Neural progenitor cell (in vitro differentiated cells): ENCODE results near the gene OVOL3. TPM values are rescaled to one million over a fixed set of nuclear protein-coding genes. Genes with fewer than 3 reads are reported as not detected.

ENCODE experiments used
- DNase-seq: peaks from one replicate; pipeline ENCODE4 v3.0.0-alpha.2; 2016; ENCODE audit warnings: low spot score
- H2AFZ ChIP-seq: fragments of 200-600 bp; sonication (generic); replicated peaks from 2 replicates; pipeline ENCODE4 v1.6.1; 2016; ENCODE audit warnings: antibody characterized with exemption
- H3F3A ChIP-seq: fragments of 200-600 bp; sonication (generic); 2 replicates; pipeline ENCODE4 v1.6.1; 2016; ENCODE audit warnings: antibody characterized with exemption, low read depth
- H3K27ac ChIP-seq: fragments of 200-600 bp; sonication (generic); 2 replicates; pipeline ENCODE4 v1.5.1; 2016; ENCODE audit warnings: mild to moderate bottlenecking
- H3K27me3 ChIP-seq: fragments of 200-600 bp; sonication (generic); 2 replicates; pipeline ENCODE4 v1.6.1; 2016; ENCODE audit warnings: mild to moderate bottlenecking, moderate library complexity
- H3K36me3 ChIP-seq: fragments of 200-600 bp; sonication (generic); 2 replicates; pipeline ENCODE4 v1.5.1; 2016
- H3K4me1 ChIP-seq: fragments of 200-600 bp; sonication (generic); 2 replicates; pipeline ENCODE4 v1.6.1; 2016; ENCODE audit warnings: mixed run types
- H3K4me2 ChIP-seq: fragments of 200-600 bp; sonication (generic); 2 replicates; pipeline ENCODE4 v1.6.1; 2016
- H3K4me3 ChIP-seq: fragments of 200-600 bp; sonication (generic); 2 replicates; pipeline ENCODE4 v1.5.1; 2016
- H3K79me2 ChIP-seq: fragments of 200-600 bp; sonication (generic); 2 replicates; pipeline ENCODE4 v1.6.1; 2016; ENCODE audit warnings: low read depth
- H3K9ac ChIP-seq: fragments of 200-600 bp; sonication (generic); 2 replicates; pipeline ENCODE4 v1.6.1; 2016
- H3K9me3 ChIP-seq: fragments of 200-600 bp; sonication (generic); 2 replicates; pipeline ENCODE4 v1.5.1; 2016; ENCODE audit warnings: low read depth
- H4K20me1 ChIP-seq: fragments of 200-600 bp; sonication (generic); 2 replicates; pipeline ENCODE4 v1.6.1; 2016; ENCODE audit warnings: low read depth
- H3K27ac Mint-ChIP-seq: 3 replicates; pipeline ENCODE4 v1.8.0; 2021; ENCODE audit warnings: mixed read lengths
- H3K27me3 Mint-ChIP-seq: 2 replicates; pipeline ENCODE4 v1.8.0; 2022; ENCODE audit warnings: low read depth, mild to moderate bottlenecking, inconsistent platforms, moderate library complexity, mixed read lengths; ENCODE audit not compliant: insufficient read depth
- H3K36me3 Mint-ChIP-seq: 3 replicates; pipeline ENCODE4 v1.8.0; 2021; ENCODE audit warnings: mixed read lengths
- H3K4me1 Mint-ChIP-seq: 3 replicates; pipeline ENCODE4 v1.8.0; 2021; ENCODE audit warnings: mixed read lengths
- H3K4me3 Mint-ChIP-seq: 3 replicates; pipeline ENCODE4 v1.8.0; 2021; ENCODE audit warnings: mild to moderate bottlenecking, moderate library complexity, mixed read lengths
- H3K9me3 Mint-ChIP-seq: 3 replicates; pipeline ENCODE4 v1.8.0; 2020; ENCODE audit warnings: mixed read lengths
- EZH2 ChIP-seq: fragments of 200-600 bp; sonication (generic); IDR thresholded peaks from 2 replicates; pipeline ENCODE4 v1.6.1; 2017; ENCODE audit warnings: antibody characterized with exemption, mild to moderate bottlenecking, moderate library complexity
- EZH2phosphoT487 ChIP-seq: fragments of 200-600 bp; sonication (generic); IDR thresholded peaks from 2 replicates; pipeline ENCODE4 v1.6.1; 2017; ENCODE audit warnings: antibody characterized with exemption
- total RNA-seq: library from RNA; depleted of rRNA; stranded (reverse); fragments of >200 nt; gene quantifications from 2 replicates; pipeline ENCODE4 v1.2.3, GENCODE V29; 2015; ENCODE audit warnings: low replicate concordance
- TF ChIP-seq, protein P1 (sequence below): fragments of 200-600 bp; sonication (generic); IDR thresholded peaks from 2 replicates; pipeline ENCODE4 v1.5.1; 2017; ENCODE audit warnings: antibody characterized with exemption, mild to moderate bottlenecking

Gene OVOL3
- total RNA-seq, 1 donor from 2014 or later, result not detected

DNA sequence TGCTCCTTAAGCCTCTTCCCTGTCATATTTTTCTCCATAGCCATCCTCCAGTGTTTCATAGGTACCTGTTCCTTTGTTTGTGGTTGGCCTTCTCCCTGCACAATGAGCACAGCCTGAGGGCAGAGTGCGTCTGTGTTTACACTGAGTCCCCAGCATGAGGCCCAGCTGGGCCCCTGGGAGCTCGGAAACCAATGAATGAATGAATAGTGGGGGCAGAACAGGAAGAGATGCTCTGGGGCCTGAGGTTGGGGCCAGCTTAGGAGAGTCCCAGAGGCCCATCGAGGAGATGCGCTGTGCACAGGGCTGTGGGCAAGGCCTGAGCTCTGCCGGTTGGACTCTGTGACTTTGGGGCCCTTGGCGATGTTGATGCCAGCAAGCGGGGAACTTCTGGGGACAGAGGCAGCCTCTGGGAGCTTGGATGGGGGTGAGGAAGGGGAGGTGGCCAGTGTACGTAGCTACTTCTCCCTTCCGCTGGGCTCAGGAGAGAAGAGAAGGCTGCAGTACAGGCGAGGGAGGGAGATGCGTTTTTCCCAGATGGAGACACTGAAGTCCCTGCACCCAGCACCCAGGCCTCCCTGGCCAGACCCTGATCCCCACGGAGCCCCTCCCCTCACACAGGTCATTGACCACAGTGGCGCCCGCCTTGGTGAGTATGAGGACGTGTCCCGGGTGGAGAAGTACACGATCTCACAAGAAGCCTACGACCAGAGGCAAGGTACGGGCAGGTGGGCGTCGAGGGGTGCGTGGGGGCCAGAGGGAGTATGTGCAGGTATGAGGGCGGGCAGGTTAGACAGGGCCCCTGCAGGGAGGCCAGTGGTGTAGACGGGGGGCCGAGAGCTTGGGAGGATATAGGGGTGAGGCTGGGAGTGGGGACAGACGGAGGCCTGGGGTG, 9.4 kb downstream of the OVOL3 start:
- Histone ChIP-seq H3K4me1 (peaks cover 15% of the 10 kb centered on the region), H3F3A (peaks cover 5% of the 10 kb centered on the region), H2AFZ (no peak overlapping the region), H4K20me1 (peaks cover 12% of the 10 kb centered on the region), H3K4me2 (peak overlapping the region; percentile 61), H3K4me3 (no peak overlapping the region), H3K79me2 (peaks cover 18% of the 10 kb centered on the region), H3K27me3 (no peaks in the 10 kb centered on the region), H3K9ac (no peak overlapping the region), H3K9me3 (no peaks in the 10 kb centered on the region), H3K27ac (peak overlapping the region; percentile 70), H3K36me3 (no peaks in the 10 kb centered on the region)
- Mint-ChIP-seq H3K27ac (peak overlapping the region; percentile 5), H3K27me3 (peaks cover 5% of the 10 kb centered on the region), H3K9me3 (no peaks in the 10 kb centered on the region), H3K4me3 (no peak overlapping the region), H3K36me3 (peaks cover 12% of the 10 kb centered on the region), H3K4me1 (peaks cover 9% of the 10 kb centered on the region)
- TF ChIP-seq EZH2phosphoT487 (no peak), EZH2 (no peak)
- TF ChIP-seq, protein P1, sequence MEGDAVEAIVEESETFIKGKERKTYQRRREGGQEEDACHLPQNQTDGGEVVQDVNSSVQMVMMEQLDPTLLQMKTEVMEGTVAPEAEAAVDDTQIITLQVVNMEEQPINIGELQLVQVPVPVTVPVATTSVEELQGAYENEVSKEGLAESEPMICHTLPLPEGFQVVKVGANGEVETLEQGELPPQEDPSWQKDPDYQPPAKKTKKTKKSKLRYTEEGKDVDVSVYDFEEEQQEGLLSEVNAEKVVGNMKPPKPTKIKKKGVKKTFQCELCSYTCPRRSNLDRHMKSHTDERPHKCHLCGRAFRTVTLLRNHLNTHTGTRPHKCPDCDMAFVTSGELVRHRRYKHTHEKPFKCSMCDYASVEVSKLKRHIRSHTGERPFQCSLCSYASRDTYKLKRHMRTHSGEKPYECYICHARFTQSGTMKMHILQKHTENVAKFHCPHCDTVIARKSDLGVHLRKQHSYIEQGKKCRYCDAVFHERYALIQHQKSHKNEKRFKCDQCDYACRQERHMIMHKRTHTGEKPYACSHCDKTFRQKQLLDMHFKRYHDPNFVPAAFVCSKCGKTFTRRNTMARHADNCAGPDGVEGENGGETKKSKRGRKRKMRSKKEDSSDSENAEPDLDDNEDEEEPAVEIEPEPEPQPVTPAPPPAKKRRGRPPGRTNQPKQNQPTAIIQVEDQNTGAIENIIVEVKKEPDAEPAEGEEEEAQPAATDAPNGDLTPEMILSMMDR, result no peak
- DNase-seq, result no peak

DNA sequence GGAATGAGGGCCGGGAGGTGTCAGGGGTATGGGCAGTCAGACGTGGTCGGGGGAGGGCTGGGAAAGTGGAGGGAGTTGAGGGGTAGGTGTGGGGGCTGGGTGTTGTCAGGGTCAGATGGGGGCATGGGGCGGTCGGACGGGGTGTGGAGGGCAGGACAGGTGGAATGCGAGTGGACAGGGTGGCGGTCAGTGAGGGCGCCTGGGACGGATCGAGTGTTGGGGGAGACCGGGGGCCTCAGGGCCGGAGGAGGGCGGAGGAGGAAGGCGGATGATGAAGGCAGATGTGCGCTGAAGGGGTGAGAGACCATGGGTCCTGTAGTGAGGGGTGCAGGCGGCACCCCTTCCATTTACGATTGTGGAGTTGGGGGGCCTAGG, 10.0 kb downstream of the OVOL3 start:
- peaks cover 8% of the 10 kb centered on the region for H3K4me1 Mint-ChIP-seq
- no peaks in the 10 kb centered on the region for H3K9me3 Mint-ChIP-seq
- no peak for TF ChIP-seq EZH2
- TF ChIP-seq, protein P1, result no peak
- no peak for TF ChIP-seq EZH2phosphoT487
- Histone ChIP-seq H2AFZ (no peak overlapping the region), H3K36me3 (no peaks in the 10 kb centered on the region), H3K79me2 (peaks cover 17% of the 10 kb centered on the region), H3K27ac (no peak overlapping the region), H4K20me1 (peaks cover 11% of the 10 kb centered on the region), H3K4me2 (no peak overlapping the region), H3F3A (peaks cover 5% of the 10 kb centered on the region), H3K9ac (no peak overlapping the region), H3K27me3 (no peaks in the 10 kb centered on the region), H3K4me1 (peaks cover 14% of the 10 kb centered on the region), H3K4me3 (no peak overlapping the region), H3K9me3 (no peaks in the 10 kb centered on the region)
- no peak overlapping the region for H3K4me3 Mint-ChIP-seq
- no peak overlapping the region for H3K27ac Mint-ChIP-seq
- DNase-seq, result no peak
- peaks cover 3% of the 10 kb centered on the region for H3K27me3 Mint-ChIP-seq
- peaks cover 17% of the 10 kb centered on the region for H3K36me3 Mint-ChIP-seq

- no peak overlapping the region for H3K9ac ChIP-seq
- Mint-ChIP-seq H3K9me3 (no peaks in the 10 kb centered on the region), H3K4me1 (peaks cover 3% of the 10 kb centered on the region), H3K4me3 (no peak overlapping the region), H3K27ac (no peak overlapping the region), H3K27me3 (peaks cover 3% of the 10 kb centered on the region), H3K36me3 (peaks cover 15% of the 10 kb centered on the region)
- H3K4me3 ChIP-seq, result no peak overlapping the region
- peaks cover 11% of the 10 kb centered on the region for H3K79me2 ChIP-seq
- peaks cover 10% of the 10 kb centered on the region for H3K4me1 ChIP-seq
- H3K27ac ChIP-seq, result no peak overlapping the region
- no peak for DNase-seq
- TF ChIP-seq, protein P1, result no peak
- no peak for TF ChIP-seq EZH2
- TF ChIP-seq EZH2phosphoT487, result no peak
- H2AFZ ChIP-seq, result no peak overlapping the region
- H3K4me2 ChIP-seq, result no peak overlapping the region
- H4K20me1 ChIP-seq, result peaks cover 6% of the 10 kb centered on the region
- no peaks in the 10 kb centered on the region for H3K27me3 ChIP-seq
- H3K9me3 ChIP-seq, result no peaks in the 10 kb centered on the region
- no peaks in the 10 kb centered on the region for H3K36me3 ChIP-seq
- peaks cover 5% of the 10 kb centered on the region for H3F3A ChIP-seq
These were observed 10.7 kb downstream of the OVOL3 start for GRCh38 chr19:36121486-36122124.
